ENCODE measurements around the gene SMIM41. TPM values are rescaled to one million over a fixed set of nuclear protein-coding genes. Genes with fewer than 3 reads are reported as not detected.

SMIM41 gene
- total RNA-seq, 1 donor from 2014 or later = 0.26 TPM

DNA sequence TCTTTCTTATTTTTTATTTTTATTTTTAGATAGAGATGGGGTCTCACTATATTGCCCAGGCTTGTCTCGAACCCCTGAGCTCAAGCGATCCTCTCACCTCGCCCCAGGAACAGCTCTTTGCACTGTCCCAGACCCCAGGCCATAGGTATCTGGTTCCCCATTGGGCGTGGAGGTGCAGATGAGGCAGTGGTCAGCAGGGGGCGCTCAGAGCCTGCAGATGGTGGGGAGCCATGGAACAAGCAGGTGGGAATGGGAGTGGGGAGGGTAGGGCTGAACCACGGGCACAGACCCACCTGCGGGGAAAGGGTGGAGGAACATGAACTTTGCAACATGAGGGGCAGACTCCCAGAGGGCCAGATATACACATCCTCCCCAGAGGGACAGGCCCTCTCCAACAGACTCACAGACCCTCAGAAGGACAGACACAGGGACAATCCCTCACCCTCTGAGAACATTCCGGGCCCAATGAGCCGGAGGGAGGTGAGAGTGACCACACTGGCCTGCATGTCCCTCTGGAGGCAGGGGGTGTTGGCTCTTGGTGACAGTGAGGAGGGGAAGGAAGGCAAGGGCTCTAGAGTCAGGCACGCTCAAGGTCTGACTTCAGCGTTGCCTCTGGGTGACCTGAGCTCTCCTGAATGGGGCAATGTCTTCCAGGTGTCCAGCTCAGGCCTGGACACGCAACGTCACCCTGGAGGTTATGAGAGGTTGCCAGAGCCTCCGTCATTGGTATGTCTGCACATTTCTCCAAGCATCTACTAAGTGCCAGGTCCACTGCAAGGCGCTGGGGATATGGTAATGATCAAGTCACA, 77.5 kb downstream of the SMIM41 start:
- Histone ChIP-seq H3K36me3 (ENCODE audit: control insufficient read depth, insufficient read depth, low read length) (no peaks in the 10 kb centered on the region), H3K4me3 (ENCODE audit: low read depth, low read length) (no peak overlapping the region), H3K27me3 (ENCODE audit: control insufficient read depth, insufficient read depth, low read length) (no peaks in the 10 kb centered on the region)
- DNase-seq (ENCODE audit: low read depth) (peak; percentile 62), FAIRE-seq (peak; percentile 60)
- TF ChIP-seq, protein P1, sequence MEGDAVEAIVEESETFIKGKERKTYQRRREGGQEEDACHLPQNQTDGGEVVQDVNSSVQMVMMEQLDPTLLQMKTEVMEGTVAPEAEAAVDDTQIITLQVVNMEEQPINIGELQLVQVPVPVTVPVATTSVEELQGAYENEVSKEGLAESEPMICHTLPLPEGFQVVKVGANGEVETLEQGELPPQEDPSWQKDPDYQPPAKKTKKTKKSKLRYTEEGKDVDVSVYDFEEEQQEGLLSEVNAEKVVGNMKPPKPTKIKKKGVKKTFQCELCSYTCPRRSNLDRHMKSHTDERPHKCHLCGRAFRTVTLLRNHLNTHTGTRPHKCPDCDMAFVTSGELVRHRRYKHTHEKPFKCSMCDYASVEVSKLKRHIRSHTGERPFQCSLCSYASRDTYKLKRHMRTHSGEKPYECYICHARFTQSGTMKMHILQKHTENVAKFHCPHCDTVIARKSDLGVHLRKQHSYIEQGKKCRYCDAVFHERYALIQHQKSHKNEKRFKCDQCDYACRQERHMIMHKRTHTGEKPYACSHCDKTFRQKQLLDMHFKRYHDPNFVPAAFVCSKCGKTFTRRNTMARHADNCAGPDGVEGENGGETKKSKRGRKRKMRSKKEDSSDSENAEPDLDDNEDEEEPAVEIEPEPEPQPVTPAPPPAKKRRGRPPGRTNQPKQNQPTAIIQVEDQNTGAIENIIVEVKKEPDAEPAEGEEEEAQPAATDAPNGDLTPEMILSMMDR (IDR thresholded peaks at IDR 0.05; ENCODE audit: insufficient read depth, low read length, severe bottlenecking) = peak; percentile 92

DNA sequence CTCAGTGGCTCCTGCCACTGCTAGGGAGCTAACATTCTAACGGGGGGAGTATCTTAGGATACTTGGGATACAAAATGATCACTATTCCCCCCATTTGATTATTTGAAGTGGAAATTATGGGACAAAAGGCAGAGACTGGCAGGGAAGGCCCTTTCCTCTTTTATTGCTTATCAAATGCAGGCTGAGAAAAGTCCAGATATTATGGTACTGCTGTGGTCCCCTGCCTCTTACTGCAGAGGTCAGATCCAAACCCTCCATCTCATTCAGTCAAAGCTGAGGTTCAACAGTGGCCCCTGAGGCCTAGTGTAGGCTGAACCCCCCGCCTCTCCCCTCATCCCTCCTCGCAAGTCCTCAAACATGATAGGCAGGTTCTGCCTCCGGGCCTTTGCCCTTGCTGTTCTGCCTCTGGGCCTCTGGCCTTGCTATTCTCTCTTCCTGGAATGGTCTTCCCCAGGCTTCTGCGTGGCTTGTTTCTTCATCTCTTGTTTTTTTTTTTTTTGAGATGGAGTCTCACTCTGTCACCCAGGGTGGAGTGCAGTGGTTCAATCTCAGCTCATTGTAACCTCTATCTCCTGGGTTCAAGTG, 78.2 kb downstream of the SMIM41 start:
- TF ChIP-seq, protein P1 (IDR thresholded peaks at IDR 0.05; ENCODE audit: insufficient read depth, low read length, severe bottlenecking) = no peak
- Histone ChIP-seq H3K27me3 (ENCODE audit: control insufficient read depth, insufficient read depth, low read length) (no peaks in the 10 kb centered on the region), H3K36me3 (ENCODE audit: control insufficient read depth, insufficient read depth, low read length) (no peaks in the 10 kb centered on the region), H3K4me3 (ENCODE audit: low read depth, low read length) (no peak overlapping the region)
- FAIRE-seq = no peak
- DNase-seq (ENCODE audit: low read depth) = no peak

Other genes starting within 250 kb of the SMIM41 start
- gene FIGNL2, start 231.0 kb upstream of the SMIM41 start, total RNA-seq = not detected in 2 replicates
- not detected in 2 replicates for gene ANKRD33, start 191.6 kb upstream of the SMIM41 start, total RNA-seq
- under 0.01 TPM in 1 of 2 replicates, not detected in the other for gene ACVRL1, start 172.2 kb upstream of the SMIM41 start, total RNA-seq
- 12.1 and 15.6 TPM in 2 replicates for gene ACVR1B, start 128.0 kb upstream of the SMIM41 start, total RNA-seq
- gene TAMALIN, start 72.8 kb upstream of the SMIM41 start, total RNA-seq = under 0.01 TPM in 1 of 2 replicates, not detected in the other
- 0.38 and 0.79 TPM in 2 replicates for gene NR4A1, start 28.3 kb upstream of the SMIM41 start, total RNA-seq
- 153 and 181 TPM in 2 replicates for gene ATG101, start 9.7 kb upstream of the SMIM41 start, total RNA-seq
- 14.7 and 66.4 TPM in 2 replicates for gene KRT80, start 112.3 kb downstream of the SMIM41 start, total RNA-seq
- 532 and 895 TPM in 2 replicates for gene KRT7, start 153.5 kb downstream of the SMIM41 start, total RNA-seq
- 0.26 TPM in 2 replicates for gene KRT86, start 194.9 kb downstream of the SMIM41 start, total RNA-seq
- gene KRT81, start 211.8 kb downstream of the SMIM41 start, total RNA-seq = 0.13 and 0.26 TPM in 2 replicates
- 0.13 TPM in 1 of 2 replicates, not detected in the other for gene KRT83, start 241.7 kb downstream of the SMIM41 start, total RNA-seq